HTERT RPE-1 (cell line): ENCODE results near the gene SIK3.
"Not testable (repeated sequence)": the region's sequence is repeated elsewhere in the genome, so short reads cannot be mapped to it uniquely, and the experiment has no call there.

Experiments
- in situ Hi-C: fragments of 300-500 bp; cut with MboI; formaldehyde crosslinking; loops from 4 replicates; pipeline ENCODE4 v1.14.3; 2020; ENCODE audit warnings: low sequenced_read_pairs

The SIK3 gene

DNA sequence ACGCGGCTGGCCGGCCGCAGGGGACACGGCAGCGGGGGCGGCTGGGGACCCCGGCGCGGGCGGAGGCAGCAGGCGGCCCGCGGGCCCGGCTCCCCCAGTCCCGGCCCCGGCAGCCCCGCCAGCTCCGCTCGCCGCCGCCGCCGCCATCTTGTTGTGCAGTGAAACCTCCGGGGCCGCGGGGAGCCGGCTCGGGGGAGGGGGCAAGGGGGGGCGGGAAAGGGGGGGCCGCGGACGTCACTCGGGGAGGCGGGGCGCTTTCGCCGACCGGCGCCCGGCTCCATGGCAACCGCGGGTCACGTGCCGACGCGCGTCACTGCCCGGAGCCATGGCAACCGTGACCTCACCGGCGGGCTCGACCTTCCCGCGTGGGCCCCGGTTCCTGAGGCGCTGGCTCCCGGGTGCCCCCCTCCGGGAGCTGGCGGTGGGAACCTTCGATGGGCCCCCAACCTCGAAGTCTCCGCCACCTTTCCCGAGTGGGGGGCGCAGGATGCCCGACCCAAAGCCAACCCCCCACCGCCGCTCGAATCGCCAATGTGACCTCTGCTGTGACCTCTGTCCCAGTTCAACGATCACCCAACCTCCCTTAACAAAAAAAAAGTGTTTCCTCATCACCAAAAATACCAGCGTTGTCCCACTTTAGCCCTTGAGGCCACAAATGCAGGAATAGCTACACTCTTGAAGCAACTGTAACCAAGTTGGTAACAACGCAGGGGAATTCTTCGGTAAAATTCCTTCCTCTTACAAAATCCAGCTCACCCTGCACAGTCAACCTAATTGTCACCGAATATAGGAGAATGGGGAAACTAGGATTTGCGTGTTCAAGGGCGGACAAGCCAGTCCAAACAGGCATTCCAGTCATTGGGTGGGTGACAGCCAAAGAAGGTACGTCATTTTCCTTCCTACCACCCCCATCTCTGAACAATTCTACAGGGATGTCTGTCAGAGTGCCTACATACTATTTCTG, at the start of gene SIK3:
Gene SIK3, minus strand, starts transcription at position 160 of the 964 bp plus-strand sequence. Its CDS starts 13 bp downstream, at position 147.
- in situ Hi-C loops = no loop called here

DNA sequence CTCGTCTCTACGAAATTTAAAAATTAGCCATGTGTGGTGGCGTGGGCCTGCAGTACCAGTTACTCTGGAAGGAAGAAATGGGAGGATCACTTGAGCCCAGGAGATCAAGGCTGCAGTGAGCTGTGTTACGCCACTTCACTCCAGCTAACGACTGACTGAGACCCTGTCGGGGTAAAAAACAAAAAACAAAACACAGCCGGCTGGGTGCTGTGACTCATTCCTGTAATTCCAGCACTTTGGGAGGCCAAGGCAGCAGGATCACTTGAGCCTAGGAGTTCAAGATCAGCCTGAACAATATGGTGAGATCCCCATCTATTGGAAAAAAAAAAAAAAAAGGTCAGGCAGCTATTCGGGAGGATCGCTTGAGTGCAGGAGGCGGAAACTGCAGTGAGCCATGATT, 48.3 kb upstream of the SIK3 start:
- in situ Hi-C loops = no loop called here

DNA sequence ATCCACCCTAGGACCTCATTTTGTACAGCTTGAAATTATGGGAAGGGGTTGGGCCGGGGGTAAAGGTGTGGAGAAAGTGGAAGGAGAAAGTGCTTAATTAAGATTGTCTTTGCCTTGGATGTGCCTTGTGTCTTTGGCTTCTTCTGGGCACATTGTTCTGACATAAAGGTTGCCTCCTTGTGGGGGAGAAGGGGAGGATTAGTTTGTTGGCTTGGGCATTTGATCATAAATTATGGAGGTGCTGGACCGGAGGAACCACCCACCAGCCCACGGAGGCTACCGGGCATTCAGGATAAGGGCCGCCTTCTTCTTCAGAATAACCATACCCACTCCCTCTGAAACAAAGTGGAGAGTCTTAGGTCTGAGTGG, 47.1 kb upstream of the SIK3 start:
- in situ Hi-C loops = no loop called here

DNA sequence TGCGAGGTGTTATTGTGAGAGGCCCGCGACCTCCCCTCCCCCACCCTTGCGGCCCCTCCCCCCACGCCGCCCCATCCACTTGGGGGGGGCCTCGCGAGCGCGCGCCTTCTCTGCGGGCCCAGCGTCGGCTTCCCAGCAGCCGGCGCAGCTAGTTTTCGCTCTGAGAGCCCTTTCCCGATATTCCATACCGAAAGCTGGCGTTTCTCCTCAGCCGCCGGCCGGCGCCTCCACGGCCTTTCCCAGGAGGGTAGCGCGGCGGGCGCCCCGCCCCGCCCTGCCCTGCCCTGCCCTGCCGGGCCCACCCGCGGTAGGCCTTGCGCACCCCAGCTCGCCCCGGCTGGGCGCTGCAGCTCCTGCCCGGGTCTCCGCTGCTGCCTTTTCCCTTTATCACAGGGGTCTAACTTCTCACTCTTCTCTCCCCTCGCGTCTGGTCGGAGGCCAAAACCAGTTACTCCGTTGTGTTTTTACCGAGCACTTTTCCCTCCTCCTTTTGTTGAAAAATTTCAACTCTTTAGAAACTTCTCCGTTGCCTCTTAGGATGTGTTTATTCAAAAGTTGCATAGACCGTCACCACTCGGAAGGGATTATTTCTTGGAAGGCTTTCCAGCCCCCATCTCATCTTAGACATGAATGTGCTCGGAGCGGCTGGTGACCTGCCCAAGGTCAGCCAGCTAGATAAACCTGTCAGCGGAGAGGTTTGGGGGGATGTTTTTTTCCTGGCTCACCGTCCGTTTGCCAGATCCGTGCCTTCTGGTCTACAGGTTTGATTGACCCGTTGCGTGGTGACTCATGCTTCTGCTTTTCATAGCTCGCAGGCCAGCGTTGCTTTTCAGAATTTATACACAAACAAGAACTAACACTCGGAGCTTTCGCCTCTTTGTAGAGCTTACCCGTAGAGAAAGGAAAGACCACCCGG, 46.5 kb upstream of the SIK3 start:
- in situ Hi-C loops = no loop called here

DNA sequence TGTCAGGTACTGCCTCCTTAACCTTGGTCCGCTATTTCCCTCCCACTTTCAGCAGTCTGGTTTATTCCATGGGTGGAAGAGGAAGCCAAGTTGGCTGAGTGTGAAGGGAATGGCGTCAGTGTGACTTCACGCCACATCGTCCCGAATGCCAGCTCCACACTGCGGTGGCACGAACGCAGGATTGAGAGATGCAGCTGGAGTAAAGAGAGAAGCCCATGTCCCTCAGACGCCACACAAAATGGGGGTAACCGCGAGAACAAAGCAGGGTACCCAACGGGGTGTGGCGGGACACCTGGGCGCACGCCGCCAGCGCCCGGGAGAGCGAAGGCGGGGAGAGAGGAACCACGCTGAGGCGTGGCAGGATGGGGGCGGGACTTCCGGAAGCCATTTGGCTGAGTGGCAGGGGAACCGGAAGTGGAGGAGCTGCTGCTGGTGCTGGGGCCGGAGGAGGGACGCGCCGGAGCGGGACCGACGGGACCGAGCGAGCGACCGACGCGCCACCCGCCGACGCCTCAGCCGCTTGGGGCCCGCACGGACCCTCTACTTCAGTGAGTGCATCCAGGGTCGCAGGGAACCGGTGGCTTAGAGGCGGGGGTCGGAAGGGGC, 45.7 kb upstream of the SIK3 start, which contains the start of gene PAFAH1B2:
Gene PAFAH1B2, plus strand, starts transcription at position 417 of the 606 bp plus-strand sequence. CDS start 8,161 bp downstream, outside the sequence.
- in situ Hi-C loops = no loop called here

DNA sequence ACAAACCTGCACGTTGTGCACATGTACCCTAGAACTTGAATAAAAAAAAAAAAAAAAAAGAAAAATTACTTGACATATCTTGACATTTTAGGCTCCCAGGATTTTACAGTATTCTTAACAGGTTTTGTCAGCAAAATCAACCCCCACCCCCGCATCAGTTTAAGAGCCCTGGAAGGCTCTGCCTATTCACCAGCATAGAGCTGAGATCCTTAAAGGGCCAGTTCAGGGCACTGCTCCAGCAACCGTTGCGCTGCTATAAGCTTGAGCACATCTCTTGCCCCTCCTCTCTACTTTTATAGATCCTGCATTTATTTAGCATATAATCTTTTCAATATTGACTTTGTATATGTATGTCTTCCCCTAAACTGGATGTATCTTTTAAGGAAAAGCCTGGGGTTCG, 45.2 kb upstream of the SIK3 start:
- in situ Hi-C loops = no loop called here

DNA sequence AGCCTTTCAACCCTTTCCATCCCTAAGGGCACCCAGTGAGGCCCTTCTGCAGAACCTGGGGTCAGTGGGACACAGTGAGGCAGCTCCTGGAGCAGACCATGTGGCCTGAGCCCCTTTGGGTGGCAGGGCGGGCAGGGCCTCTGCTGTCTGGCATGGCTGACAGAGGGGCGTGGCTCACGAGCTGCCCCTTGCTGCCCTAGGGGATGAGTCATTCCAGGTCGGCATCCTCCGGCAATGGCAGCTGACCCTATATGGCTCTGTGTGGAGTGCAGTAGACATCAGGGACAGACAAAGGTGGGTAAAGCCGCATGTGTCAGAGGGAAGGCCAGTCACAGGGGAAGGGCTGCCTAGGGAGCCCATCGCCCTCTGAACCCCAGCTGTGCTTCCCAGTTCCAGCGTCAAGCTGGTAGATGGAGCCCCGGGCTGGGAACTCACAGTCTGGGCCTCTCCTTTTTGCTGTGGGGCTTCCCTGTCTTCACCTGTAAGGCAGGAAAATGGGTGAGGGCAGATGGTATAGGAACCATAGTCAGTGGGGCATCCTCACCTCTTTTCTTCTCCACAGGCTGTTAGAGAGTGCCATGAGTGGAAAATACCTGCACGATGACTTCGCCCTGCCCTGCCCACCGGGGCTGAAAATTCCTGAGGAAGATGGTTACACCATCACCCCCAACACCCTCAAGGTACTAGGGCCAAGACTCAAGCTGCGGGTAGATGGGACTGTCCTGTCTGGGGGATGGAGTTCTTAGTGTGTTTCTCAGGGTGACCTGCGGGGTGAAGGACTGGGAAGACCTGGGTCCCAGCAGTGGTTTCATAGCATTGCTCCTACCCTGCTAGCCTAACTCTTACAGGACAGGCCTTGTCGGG, 39.2 kb upstream of the SIK3 start:
- in situ Hi-C loops = not testable (repeated sequence)

DNA sequence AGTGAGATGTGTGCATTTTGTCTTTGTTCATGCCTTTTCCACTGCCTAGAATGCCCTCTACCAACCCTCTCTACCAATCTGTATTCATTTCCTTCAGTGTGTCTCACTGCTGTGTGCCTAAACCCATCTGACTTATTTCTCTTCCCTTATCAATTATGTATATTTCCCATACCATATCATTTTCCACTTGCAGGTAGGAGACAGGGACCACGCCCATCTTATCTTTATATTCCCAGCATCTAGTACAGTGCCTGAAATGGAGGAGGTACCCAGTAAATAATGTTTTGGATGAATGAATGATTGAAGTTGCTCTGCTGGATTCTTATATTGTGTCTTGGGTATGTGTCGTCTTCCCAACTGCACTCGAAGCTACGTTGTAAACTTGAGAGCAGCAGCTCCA, 36.8 kb upstream of the SIK3 start:
- in situ Hi-C loops = not testable (repeated sequence)

DNA sequence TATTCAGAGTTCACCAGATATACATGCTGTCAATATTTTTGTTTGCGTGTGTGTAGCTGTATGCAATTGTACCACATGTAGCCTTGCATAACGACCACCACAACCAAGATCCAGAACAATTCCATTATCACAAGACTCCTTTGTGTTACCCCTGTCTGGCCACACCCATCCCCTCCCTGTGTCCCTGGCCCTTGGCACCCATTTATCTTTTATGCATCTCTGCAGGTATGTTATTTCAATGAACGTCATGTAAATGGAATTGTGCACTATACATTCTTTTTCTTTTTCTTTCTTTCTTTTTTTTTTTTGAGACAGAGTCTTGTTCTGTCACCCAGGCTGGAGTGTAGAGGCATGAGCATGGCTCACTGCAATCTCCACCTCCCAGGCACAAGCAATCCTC, 36.2 kb upstream of the SIK3 start:
- in situ Hi-C loops = no loop called here

DNA sequence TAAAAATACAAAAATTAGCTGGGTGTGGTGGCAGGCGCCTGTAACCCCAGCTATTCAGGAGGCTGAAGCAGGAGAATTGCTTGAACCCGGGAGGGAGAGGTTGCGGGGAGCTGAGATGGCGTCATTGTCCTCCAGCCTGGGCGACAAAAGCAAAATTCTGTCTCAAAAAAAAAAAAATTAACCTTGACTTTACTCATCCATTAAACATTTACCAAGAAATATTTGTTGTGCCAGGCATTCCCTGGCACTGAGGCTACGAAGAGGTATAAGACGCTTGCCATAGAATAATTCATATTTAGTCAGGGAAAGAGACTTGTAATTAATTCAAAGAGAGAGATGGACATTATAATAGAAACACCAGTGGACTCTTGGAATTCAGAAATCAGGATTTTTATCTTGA, 32.7 kb upstream of the SIK3 start:
- in situ Hi-C loops = no loop called here

DNA sequence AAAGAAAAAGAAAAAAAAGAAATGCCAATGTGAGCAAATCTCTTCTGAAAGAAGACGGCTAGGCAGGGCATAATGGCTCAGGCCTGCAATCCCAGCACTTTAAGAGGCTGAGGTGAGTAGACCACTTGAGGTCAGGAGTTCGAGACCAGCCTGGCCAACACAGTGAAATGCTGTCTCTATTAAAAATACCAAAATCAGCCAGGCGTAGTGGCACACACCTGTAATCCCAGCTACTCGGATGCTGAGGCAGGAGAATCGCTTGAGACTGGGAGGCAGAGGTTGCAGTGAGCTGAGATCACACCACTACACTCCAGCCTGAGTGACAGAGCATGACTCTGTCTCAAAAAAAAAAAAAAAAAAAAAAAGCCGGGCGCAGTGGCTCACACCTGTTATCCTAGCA, 32.2 kb upstream of the SIK3 start:
- in situ Hi-C loops = not testable (repeated sequence)

DNA sequence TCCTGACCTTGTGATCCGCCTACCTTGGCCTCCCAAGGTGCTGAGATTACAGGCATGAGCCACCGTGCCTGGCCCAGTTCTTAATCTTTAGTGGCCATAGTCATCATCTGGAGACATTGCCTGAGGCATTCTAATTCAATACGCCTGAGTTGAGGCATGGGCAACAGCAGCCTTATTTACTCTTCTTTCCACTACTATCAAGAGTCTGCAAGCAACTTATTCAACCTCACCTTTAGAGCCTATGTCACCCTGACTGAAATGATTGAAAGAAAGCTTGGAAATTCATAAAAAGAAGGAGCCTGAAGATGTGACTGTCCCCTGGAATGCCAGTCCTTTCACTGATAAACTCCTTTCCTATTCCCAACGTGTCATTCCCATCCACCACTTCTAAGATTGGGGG, 30.1 kb upstream of the SIK3 start:
- in situ Hi-C loops = no loop called here

DNA sequence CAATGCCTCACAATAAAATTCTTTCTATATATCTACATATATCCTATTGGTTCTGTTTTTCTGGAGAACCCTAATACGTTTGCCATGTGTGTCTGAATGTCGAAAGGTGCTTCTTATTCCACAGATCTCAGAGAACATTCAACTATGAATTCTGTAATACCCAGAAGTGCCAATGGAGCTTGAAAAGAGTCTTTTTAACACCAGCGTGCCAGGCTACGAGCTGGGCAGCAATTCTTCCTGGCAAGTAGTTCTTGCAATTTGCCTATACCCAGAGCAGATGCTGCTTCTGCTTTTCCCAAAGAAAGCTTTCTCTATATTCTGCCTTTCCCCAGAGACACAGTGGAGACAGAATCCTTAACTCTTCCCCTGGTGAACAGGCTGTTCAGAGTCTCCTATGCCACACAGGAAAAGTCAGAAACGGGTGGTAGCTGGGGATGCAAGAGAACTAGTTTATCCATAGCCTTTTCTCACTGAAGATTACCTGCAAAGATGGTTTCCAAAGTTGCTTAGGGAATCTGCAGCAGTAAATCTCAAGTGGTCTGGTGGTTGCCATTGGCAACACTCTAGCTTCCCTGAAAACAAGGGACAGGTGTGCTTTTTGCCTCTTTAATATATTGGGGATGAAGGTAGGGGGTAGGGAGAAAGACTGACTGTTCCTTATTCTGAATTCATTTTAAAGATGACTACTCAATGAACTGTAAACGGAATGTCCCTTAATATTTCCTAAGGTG, 29.1 kb upstream of the SIK3 start:
- in situ Hi-C loops = no loop called here

DNA sequence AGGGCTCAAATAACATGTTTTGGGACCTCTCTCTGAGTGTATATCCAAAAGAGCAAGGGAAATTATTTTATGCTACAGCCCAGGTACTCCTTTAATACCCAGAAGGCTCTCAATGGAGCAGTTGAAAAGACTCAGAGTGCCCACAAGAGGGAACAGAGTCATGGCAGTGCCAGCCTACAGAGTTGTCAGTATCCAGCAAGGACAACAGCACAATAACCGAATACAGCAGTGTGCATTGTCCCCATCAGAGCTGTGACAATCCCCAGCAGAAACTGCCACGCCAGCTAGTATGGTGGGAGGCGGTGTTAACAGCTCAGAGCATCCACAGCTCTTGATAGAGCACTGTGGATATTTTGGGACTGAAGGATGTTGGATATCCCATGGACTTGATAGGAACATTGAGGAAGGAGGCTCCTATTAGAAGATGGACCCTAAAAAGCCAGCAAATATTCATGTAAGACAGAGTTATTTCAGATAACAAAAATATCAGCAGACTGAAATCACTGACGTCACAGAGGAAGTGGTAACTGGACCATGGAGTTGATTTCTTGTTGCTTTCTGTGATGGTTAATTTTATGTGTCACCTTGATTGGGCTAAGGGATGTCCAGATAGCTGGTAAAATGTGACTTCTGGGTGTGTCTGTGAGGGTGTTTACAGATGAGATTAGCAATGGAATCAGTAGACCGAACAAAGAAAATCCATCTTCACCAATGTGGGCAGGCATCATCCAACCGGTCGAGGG, 28.2 kb upstream of the SIK3 start:
- in situ Hi-C loops = no loop called here

DNA sequence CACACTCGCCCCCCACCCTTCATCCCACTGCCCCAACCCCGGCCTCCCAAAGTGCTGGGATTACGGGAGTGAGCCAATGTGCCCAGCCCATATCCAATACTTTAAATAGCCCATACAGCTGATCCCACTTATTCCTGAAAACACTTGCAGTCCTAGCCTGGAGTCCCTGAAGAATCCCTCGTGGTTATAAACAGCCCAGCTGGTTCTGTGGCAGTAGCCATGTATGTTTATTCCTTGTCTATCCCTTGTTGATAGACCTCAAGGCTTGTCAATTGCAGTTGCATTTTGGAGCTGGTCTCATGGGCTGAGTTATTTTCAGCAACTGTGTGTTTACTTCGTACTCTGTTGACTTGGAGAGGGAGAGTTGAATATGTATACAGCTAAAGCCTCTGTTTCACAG, 24.3 kb upstream of the SIK3 start:
- in situ Hi-C loops = no loop called here

DNA sequence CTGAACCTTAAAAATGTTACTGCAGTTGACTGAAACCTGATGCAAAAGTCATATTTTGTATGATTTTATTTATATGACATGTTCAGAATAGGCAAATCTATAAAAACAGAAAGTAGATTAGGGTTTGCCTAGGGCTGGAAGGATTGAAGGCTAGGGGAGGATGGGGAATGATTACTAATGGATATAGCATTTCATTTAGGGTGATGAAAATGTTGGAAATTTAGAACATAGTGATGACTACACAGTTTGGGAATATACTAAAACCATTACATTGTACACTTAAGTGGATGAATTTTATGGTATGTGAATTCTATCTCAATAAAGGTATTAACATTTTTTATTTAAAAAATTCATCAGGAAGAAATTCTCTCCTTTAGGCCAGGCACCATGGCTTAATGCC, 22.9 kb upstream of the SIK3 start:
- in situ Hi-C loops = no loop called here

DNA sequence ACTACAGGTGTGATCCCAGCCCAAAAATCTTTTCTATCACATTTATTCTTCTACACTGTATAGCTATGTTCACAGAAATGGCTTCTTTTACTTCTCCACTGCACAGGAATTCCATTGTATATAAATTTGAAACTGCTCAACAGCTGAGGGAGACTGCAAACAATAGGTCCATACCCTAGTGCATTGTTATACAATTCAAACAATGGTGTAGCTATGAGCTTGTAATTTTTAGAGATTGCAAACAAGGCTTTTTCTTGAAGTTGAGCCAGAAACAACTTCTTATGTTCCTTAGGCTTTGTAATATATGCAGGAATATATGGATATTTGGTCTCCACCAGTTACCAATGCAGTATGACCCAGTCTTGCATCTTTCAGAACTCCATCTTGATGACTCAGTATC, 19.5 kb upstream of the SIK3 start:
- in situ Hi-C loops = no loop called here

DNA sequence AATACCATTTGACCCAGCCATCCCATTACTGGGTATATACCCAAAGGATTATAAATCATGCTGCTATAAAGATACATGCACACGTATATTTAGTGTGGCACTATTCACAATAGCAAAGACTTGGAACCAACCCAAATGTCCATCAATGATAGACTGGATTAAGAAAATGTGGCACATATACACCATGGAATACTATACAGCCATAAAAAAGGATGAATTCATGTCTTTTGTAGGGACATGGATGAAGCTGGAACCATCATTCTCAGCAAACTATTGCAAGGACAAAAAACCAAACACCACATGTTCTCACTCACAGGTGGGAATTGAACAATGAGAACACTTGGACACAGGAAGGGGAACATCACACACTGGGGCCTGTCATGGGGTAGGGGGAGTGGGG, 14.7 kb upstream of the SIK3 start:
- in situ Hi-C loops = not testable (repeated sequence)

DNA sequence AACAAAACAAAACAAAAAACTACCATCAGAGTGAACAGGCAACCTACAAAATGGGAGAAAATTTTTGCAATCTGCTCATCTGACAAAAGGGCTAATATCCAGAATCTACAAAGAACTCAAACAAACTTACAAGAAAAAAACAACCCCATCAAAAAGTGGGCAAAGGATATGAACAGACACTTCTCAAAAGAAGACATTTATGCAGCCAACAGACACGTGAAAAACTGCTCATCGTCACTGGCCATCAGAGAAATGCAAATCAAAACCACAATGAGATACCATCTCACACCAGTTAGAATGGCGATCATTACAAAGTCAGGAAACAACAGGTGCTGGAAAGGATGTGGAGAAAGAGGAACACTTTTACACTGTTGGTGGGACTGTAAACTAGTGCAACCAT, 14.3 kb upstream of the SIK3 start:
- in situ Hi-C loops = not testable (repeated sequence)
